H1 (cell line): ENCODE results near the gene H2BK1. TPM values are rescaled to one million over a fixed set of nuclear protein-coding genes. Genes with fewer than 3 reads are reported as not detected.

Experiments
- ASH2L ChIP-seq: fragments of 200-600, 300-600 bp; sonication (generic); IDR thresholded peaks from one replicate; pipeline ENCODE4 v1.7.1; 2017; ENCODE audit warnings: low read length
- CEBPB ChIP-seq: IDR thresholded peaks from 2 replicates; pipeline ENCODE4 v1.6.1; 2012; ENCODE audit warnings: low read depth, low read length
- CHD2 ChIP-seq: IDR thresholded peaks from 2 replicates; pipeline ENCODE4 v1.6.1; 2012; ENCODE audit warnings: low read length, improper control_type of control experiment
- EP300 ChIP-seq, 2 experiments: IDR thresholded peaks; 1 replicate in 1 of 2; 2 replicates in 1 of 2; pipeline ENCODE4 v1.6.1; 2011 to 2012; ENCODE audit warnings: low read depth in 2 of 2, low read length in 2 of 2, mild to moderate bottlenecking in 2 of 2, borderline replicate concordance in 1 of 2, inconsistent platforms in 1 of 2, moderate library complexity in 1 of 2
- KDM5A ChIP-seq: fragments of 200-600 bp; IDR thresholded peaks from 2 replicates; pipeline ENCODE4 v1.7.1; 2012; ENCODE audit warnings: mild to moderate bottlenecking, low read length, inconsistent platforms, mixed read lengths
- NRF1 ChIP-seq: IDR thresholded peaks from 2 replicates; pipeline ENCODE4 v1.6.1; 2011; ENCODE audit warnings: mild to moderate bottlenecking, low read depth, low read length, improper control_type of control experiment
- polyA plus RNA-seq, 7 experiments: library from polyadenylated mRNA; depleted of rRNA in 3 of 7; stranded (reverse) in 5 of 7; unstranded in 2 of 7; fragments of >200 nt in 5 of 7; fragments of 200-250 nt in 2 of 7; gene quantifications; 1 replicate in 5 of 7; 2 replicates in 1 of 7; 4 replicates in 1 of 7; pipeline versions ENCODE4 v1.2.1 to v1.2.3, GENCODE V29; 2011 to 2013; ENCODE audit warnings: missing spikeins in 2 of 7, mixed read lengths in 2 of 7
- total RNA-seq: library from RNA; stranded (reverse); fragmentation: NEBNext Ultra II Directional; extraction: Animal tissue kit (Norgen Biotek cat#: 25700); gene quantifications from 2 replicates; pipeline ENCODE4 v1.2.1, GENCODE V29; 2021
- TF ChIP-seq, protein P1 (sequence below): IDR thresholded peaks from 2 replicates; pipeline ENCODE4 v1.6.1; 2012; ENCODE audit warnings: low read length, inconsistent platforms
- TF ChIP-seq, protein P2 (sequence below), 3 experiments: IDR thresholded peaks; 1 replicate in 2 of 3; 2 replicates in 1 of 3; pipeline versions ENCODE4 v1.5.1 to v1.6.1; 2011; ENCODE audit warnings: low read length in 3 of 3, mild to moderate bottlenecking in 3 of 3, inconsistent platforms in 2 of 3, low read depth in 1 of 3, moderate library complexity in 1 of 3; ENCODE audit not compliant: insufficient read depth in 1 of 3; ENCODE audit errors: control extremely low read depth in 1 of 3

H2BK1 gene
- total and polyA plus RNA-seq, 2 of the 8 experiments (the other 6 are each of a cell fraction or from before 2014, with no cell fraction given), result not detected

DNA sequence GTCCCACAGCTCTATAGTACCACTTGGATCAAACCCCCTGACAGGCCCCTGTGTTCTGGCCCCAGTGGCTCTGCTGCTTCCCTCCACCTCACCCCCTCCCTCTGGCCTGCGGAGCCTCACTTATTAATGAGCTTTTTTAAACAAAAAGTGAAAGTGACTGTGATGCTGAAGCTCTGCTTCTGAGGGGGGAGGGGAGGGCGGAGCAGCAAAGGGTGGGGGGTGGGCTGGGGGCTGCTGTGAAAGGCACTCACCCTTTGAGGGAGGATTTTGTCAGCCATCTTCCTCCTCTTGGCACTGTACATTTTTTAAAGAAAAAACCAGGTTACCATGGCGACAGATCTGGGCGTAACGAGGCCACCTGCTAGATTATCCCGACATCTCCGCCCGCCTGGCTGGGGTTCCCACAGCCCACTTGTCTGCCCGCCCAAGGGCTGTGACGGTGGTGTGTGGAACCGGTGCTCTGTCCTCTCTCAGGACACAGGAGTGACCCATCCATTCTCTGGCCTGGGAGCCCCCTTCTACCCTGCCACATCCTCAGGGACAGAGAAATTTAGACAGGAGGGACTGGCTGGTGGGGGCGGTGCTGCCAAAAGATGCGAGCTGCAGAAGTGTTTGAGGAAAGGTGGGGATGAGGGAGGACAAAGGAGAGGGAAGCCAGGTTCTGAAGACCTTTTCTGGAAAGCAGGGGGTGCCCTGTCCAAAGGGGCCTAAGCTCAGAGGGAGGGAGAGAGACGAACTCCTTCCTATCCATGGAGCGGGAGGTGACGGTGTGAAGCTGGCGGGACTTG lies 33.3 kb upstream of the H2BK1 start (continued):
- TF ChIP-seq, protein P1, sequence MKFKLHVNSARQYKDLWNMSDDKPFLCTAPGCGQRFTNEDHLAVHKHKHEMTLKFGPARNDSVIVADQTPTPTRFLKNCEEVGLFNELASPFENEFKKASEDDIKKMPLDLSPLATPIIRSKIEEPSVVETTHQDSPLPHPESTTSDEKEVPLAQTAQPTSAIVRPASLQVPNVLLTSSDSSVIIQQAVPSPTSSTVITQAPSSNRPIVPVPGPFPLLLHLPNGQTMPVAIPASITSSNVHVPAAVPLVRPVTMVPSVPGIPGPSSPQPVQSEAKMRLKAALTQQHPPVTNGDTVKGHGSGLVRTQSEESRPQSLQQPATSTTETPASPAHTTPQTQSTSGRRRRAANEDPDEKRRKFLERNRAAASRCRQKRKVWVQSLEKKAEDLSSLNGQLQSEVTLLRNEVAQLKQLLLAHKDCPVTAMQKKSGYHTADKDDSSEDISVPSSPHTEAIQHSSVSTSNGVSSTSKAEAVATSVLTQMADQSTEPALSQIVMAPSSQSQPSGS, result no peak
- TF ChIP-seq CHD2 (no peak), ASH2L (no peak), KDM5A (no peak), CEBPB (no peak), EP300 (IDR thresholded peaks at IDR 0.05; ENCODE audit: borderline replicate concordance in 1 of 2, low read depth in 2 of 2, low read length in 2 of 2) (no peak), NRF1 (no peak)
- TF ChIP-seq, protein P2, sequence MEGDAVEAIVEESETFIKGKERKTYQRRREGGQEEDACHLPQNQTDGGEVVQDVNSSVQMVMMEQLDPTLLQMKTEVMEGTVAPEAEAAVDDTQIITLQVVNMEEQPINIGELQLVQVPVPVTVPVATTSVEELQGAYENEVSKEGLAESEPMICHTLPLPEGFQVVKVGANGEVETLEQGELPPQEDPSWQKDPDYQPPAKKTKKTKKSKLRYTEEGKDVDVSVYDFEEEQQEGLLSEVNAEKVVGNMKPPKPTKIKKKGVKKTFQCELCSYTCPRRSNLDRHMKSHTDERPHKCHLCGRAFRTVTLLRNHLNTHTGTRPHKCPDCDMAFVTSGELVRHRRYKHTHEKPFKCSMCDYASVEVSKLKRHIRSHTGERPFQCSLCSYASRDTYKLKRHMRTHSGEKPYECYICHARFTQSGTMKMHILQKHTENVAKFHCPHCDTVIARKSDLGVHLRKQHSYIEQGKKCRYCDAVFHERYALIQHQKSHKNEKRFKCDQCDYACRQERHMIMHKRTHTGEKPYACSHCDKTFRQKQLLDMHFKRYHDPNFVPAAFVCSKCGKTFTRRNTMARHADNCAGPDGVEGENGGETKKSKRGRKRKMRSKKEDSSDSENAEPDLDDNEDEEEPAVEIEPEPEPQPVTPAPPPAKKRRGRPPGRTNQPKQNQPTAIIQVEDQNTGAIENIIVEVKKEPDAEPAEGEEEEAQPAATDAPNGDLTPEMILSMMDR (IDR thresholded peaks at IDR 0.05; ENCODE audit: control extremely low read depth in 1 of 3, insufficient read depth in 1 of 3, low read depth in 1 of 3, low read length in 3 of 3), result no peak
